Measurements from ENCODE around the gene AMBRA1. TPM values are rescaled to one million over a fixed set of nuclear protein-coding genes. Genes with fewer than 3 reads are reported as not detected.

AMBRA1 gene
- total RNA-seq, 2 experiments from 2014 or later, result 24.6 to 30.7 TPM

DNA sequence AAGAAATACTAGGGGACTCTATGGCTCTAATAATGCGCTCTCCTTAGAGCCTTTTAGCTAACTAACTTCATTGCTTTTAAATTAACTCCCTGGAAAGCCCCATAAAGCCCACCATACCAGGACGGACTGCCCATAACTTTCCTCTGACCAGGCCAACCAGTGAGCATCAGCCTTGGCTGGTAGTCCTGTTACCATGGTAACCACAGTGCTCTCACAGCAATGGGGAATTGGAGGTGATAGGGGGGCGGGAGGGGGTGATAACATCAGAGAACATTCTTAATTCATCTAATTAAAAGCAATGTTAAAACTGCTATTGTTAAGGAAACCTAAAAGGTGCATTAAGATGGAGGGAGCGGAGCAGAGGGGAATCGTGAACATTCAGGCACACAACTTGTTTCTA is 175.1 kb downstream of the AMBRA1 start:
- Histone ChIP-seq H3K4me3 (ENCODE audit: low read depth, low read length, poor library complexity, severe bottlenecking) (no peak overlapping the region), H2AFZ (ENCODE audit: low read length) (no peak overlapping the region), H3K36me3 (ENCODE audit: insufficient read depth, low read length) (peaks cover 38% of the 10 kb centered on the region; the same call in 1 of the 2 replicates), H3K9me3 (ENCODE audit: low read length) (no peaks in the 10 kb centered on the region), H3K4me1 (ENCODE audit: insufficient read depth, low read length, poor library complexity, severe bottlenecking) (no peaks in the 10 kb centered on the region), H3K27ac (ENCODE audit: low read depth, low read length, poor library complexity, severe bottlenecking) (no peak overlapping the region), H3K79me2 (ENCODE audit: insufficient read depth, low read depth, low read length) (no peaks in the 10 kb centered on the region), H3K9me2 (ENCODE audit: insufficient read depth, low read length) (no peaks in the 10 kb centered on the region), H4K20me1 (ENCODE audit: insufficient read depth, low read length) (no peaks in the 10 kb centered on the region), H3K4me2 (ENCODE audit: low read length) (no peak overlapping the region)
- ChIA-PET POLR2A (interaction anchor here (0.5 to 0.7 kb wide), 2 partner anchors 21 to 23 kb away, joined by 4 to 7 read pairs; no protein-coding TSS in a partner anchor), CTCF (ENCODE audit: unreplicated experiment) (no interaction called here)
- intact Hi-C loops (cut with micrococcal nuclease; ENCODE audit: unreplicated experiment), result no loop called here
- BruUV-seq (replicated peaks), result no TSS peak
- TF ChIP-seq EZH2phosphoT487 (IDR thresholded peaks at IDR 0.05; ENCODE audit: borderline replicate concordance, low read depth, low read length), result no peak
- TF ChIP-seq, protein P1, sequence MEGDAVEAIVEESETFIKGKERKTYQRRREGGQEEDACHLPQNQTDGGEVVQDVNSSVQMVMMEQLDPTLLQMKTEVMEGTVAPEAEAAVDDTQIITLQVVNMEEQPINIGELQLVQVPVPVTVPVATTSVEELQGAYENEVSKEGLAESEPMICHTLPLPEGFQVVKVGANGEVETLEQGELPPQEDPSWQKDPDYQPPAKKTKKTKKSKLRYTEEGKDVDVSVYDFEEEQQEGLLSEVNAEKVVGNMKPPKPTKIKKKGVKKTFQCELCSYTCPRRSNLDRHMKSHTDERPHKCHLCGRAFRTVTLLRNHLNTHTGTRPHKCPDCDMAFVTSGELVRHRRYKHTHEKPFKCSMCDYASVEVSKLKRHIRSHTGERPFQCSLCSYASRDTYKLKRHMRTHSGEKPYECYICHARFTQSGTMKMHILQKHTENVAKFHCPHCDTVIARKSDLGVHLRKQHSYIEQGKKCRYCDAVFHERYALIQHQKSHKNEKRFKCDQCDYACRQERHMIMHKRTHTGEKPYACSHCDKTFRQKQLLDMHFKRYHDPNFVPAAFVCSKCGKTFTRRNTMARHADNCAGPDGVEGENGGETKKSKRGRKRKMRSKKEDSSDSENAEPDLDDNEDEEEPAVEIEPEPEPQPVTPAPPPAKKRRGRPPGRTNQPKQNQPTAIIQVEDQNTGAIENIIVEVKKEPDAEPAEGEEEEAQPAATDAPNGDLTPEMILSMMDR (conservative IDR thresholded peaks at IDR 0.05; ENCODE audit: low read length), result no peak
- DNase-seq (ENCODE audit: low spot score), result no peak

DNA sequence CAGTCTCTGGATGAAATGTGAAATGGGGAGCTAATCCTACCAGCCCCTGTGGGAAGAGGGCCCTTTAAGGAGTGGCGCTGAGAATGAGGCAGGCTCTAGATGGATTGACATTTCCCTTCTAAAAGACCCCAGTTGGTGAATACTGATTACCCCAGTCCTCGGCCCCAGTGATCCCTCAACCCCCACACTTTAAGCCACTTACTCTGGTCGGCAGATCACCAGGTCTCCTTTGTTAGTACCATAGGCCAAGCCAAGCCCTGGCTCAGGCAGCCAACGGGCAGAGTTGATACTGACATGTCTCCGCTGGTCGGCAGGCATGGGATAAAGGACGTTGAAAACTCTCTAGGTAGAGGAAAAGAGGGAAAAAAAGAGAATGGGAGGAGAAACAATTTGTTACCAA is 176.1 kb downstream of the AMBRA1 start:
- H3K4me2 ChIP-seq (ENCODE audit: low read length), result no peak overlapping the region
- no peak overlapping the region for H3K27ac ChIP-seq (ENCODE audit: low read depth, low read length, poor library complexity, severe bottlenecking)
- no peaks in the 10 kb centered on the region for H4K20me1 ChIP-seq (ENCODE audit: insufficient read depth, low read length)
- H2AFZ ChIP-seq (ENCODE audit: low read length), result no peak overlapping the region
- BruUV-seq (replicated peaks), result no TSS peak
- POLR2A ChIA-PET, result interaction anchor here (1.0 kb wide), 1 partner anchor 12 kb away, joined by 4 read pairs; no protein-coding TSS in a partner anchor
- no peak overlapping the region for H3K4me3 ChIP-seq (ENCODE audit: low read depth, low read length, poor library complexity, severe bottlenecking)
- no peak for DNase-seq (ENCODE audit: low spot score)
- CTCF ChIA-PET (ENCODE audit: unreplicated experiment), result no interaction called here
- H3K4me1 ChIP-seq (ENCODE audit: insufficient read depth, low read length, poor library complexity, severe bottlenecking), result no peaks in the 10 kb centered on the region
- H3K9me3 ChIP-seq (ENCODE audit: low read length), result no peaks in the 10 kb centered on the region
- no peaks in the 10 kb centered on the region for H3K9me2 ChIP-seq (ENCODE audit: insufficient read depth, low read length)
- no peaks in the 10 kb centered on the region for H3K79me2 ChIP-seq (ENCODE audit: insufficient read depth, low read depth, low read length)
- peaks cover 45% of the 10 kb centered on the region; the same call in 1 of the 2 replicates for H3K36me3 ChIP-seq (ENCODE audit: insufficient read depth, low read length)
- intact Hi-C loops (cut with micrococcal nuclease; ENCODE audit: unreplicated experiment), result no loop called here
- no peak for TF ChIP-seq EZH2phosphoT487 (IDR thresholded peaks at IDR 0.05; ENCODE audit: borderline replicate concordance, low read depth, low read length)
- TF ChIP-seq, protein P1 (conservative IDR thresholded peaks at IDR 0.05; ENCODE audit: low read length), result no peak

GRCh38 chr11:46414879-46415278 is 178.9 kb downstream of the AMBRA1 start:
- ChIA-PET POLR2A (no interaction called here), CTCF (ENCODE audit: unreplicated experiment) (no interaction called here)
- Histone ChIP-seq H2AFZ (ENCODE audit: low read length) (no peak overlapping the region), H4K20me1 (ENCODE audit: insufficient read depth, low read length) (no peaks in the 10 kb centered on the region), H3K9me2 (ENCODE audit: insufficient read depth, low read length) (no peaks in the 10 kb centered on the region), H3K4me1 (ENCODE audit: insufficient read depth, low read length, poor library complexity, severe bottlenecking) (no peaks in the 10 kb centered on the region), H3K4me2 (ENCODE audit: low read length) (no peak overlapping the region), H3K79me2 (ENCODE audit: insufficient read depth, low read depth, low read length) (no peaks in the 10 kb centered on the region), H3K4me3 (ENCODE audit: low read depth, low read length, poor library complexity, severe bottlenecking) (no peak overlapping the region), H3K9me3 (ENCODE audit: low read length) (no peaks in the 10 kb centered on the region), H3K36me3 (ENCODE audit: insufficient read depth, low read length) (peaks cover 46% of the 10 kb centered on the region; the same call in 1 of the 2 replicates), H3K27ac (ENCODE audit: low read depth, low read length, poor library complexity, severe bottlenecking) (no peak overlapping the region)
- no TSS peak for BruUV-seq (replicated peaks)
- DNase-seq (ENCODE audit: low spot score), result no peak
- intact Hi-C loops (cut with micrococcal nuclease; ENCODE audit: unreplicated experiment), result no loop called here
- TF ChIP-seq, protein P1 (conservative IDR thresholded peaks at IDR 0.05; ENCODE audit: low read length), result no peak
- TF ChIP-seq EZH2phosphoT487 (IDR thresholded peaks at IDR 0.05; ENCODE audit: borderline replicate concordance, low read depth, low read length), result no peak
